Heart left ventricle (tissue), 16 donors: ENCODE measurements around the gene DHRS12. TPM values are rescaled to one million over a fixed set of nuclear protein-coding genes. Genes with fewer than 3 reads are reported as not detected.

Source experiments
- ATAC-seq, 4 donors: fragments of 200-7000 bp; cut with Tn5 transposase; one replicate each; pipeline ENCODE4 v1.9.1; 2020 to 2022; ENCODE audit warnings: moderate library complexity in 4 of 4, mild to moderate bottlenecking in 3 of 4, moderate number of reproducible peaks in 1 of 4
- DNase-seq, 5 donors: peaks; one replicate each; pipeline ENCODE4 v3.0.0-alpha.2; 2020
- H3K27ac ChIP-seq, 12 donors: fragments of 200-600 bp; sonication (generic) in 4 of 12; one replicate each; pipeline versions ENCODE4 v1.5.0 to v1.8.0; 2016 to 2022; ENCODE audit warnings: mild to moderate bottlenecking in 2 of 12
- H3K27me3 ChIP-seq, 9 donors: fragments of 200-600 bp; sonication (generic) in 2 of 9; one replicate each; pipeline versions ENCODE4 v1.5.1 to v1.8.0; 2016 to 2022; ENCODE audit warnings: mild to moderate bottlenecking in 3 of 9
- H3K36me3 ChIP-seq, 9 donors: fragments of 200-600 bp; sonication (generic) in 2 of 9; one replicate each; pipeline versions ENCODE4 v1.5.0 to v1.8.0; 2018 to 2022; ENCODE audit warnings: mild to moderate bottlenecking in 2 of 9
- H3K4me1 ChIP-seq, 12 donors: fragments of 200-600 bp; sonication (generic) in 4 of 12; one replicate each; pipeline versions ENCODE4 v1.5.0 to v1.8.0; 2016 to 2022; ENCODE audit warnings: mild to moderate bottlenecking in 3 of 12
- H3K4me3 ChIP-seq, 12 donors: fragments of 200-600 bp; sonication (generic) in 4 of 12; one replicate each; pipeline versions ENCODE4 v1.5.0 to v1.8.0; 2017 to 2022; ENCODE audit warnings: mild to moderate bottlenecking in 9 of 12, moderate library complexity in 4 of 12
- H3K9me3 ChIP-seq, 12 donors: fragments of 200-600 bp; sonication (generic) in 4 of 12; one replicate each; pipeline versions ENCODE4 v1.5.0 to v1.8.0; 2016 to 2022; ENCODE audit warnings: mild to moderate bottlenecking in 1 of 12
- POLR2A ChIP-seq, 2 donors: fragments of 450-650 bp; IDR thresholded peaks; one replicate each; pipeline ENCODE4 v1.6.1; 2017; ENCODE audit warnings: antibody characterized with exemption in 2 of 2, mild to moderate bottlenecking in 2 of 2, moderate library complexity in 2 of 2
- whole genome bisulfite sequencing, 4 donors: extraction: QIAGEN DNeasy Blood & Tissue Kit in 2 of 4; methylation state at CpG; one replicate each; pipeline versions ENCODE4 v1.1.5 to v1.1.7; 2013 to 2018; 5-methylcytosine and 5-hydroxymethylcytosine counted together
- intact Hi-C, 10 donors: fragments of 100-400 bp; cut with DNase I; formaldehyde crosslinking; loops; one replicate each; pipeline versions ENCODE4 v1.11.1 to v1.14.2; 2022
- polyA plus RNA-seq, 2 donors: library from polyadenylated mRNA; stranded (reverse); fragments of 200-250 nt; gene quantifications; one replicate each; pipeline ENCODE4 v1.2.3, GENCODE V29; 2013
- total RNA-seq, 9 donors: library from RNA; depleted of rRNA in 2 of 9; stranded (reverse); fragments of >200 nt in 2 of 9; fragmentation: NEBNext Ultra II Directional in 3 of 9; extraction: Animal tissue kit (Norgen Biotek cat#: 25700) in 3 of 9; gene quantifications; one replicate each; pipeline versions ENCODE4 v1.1.0 to v1.2.4, GENCODE V29; 2016 to 2023
- TF ChIP-seq, protein P1 (sequence below), 12 donors: fragments of 200-600 bp; sonication (generic) in 4 of 12; IDR thresholded peaks; one replicate each; pipeline versions ENCODE4 v1.5.0 to v1.8.0; 2018 to 2022; ENCODE audit warnings: antibody characterized with exemption in 12 of 12, mild to moderate bottlenecking in 5 of 12
- donor health status: ischemic (EF 13 %, LVEDD 7.1; RV severe dilation, severe dysfunction).
- donor health status: healthy with polysubstance abuse.
- donor health status: DM: no; HTN: yes; CAD: no.
- donor health status: DM: no; HTN: no; CAD: no.
- donor health status: ischemic (EF 25% LVEDD 6.9; RV normal size, moderate dysfunction).
- donor health status: ischemic (EF 25% LVEDD 5.7; RV mildly dilated, moderate dysfunction).
- donor health status: healthy.
- donor health status: DM: yes; HTN: yes; CAD: no.
- donor health status: ischemic (EF 35%, LVEDD 5.7; RV mildly dilated, moderate dysfunction).
- donor health status: nonischemic (EF 11% LVEDD 7.7; RV severe dilation, severe dysfunction).
- donor health status: DM: yes; HTN: yes; CAD: no.
- donor health status: PGD.
- donor health status: ischemic (EF 29% LVEDD 5.4; RV normal size, mild dysfunction).
- donor health status: nonischemic (EF 23%, LVEDD 6.1; RV moderate dilation, normal function).

The DHRS12 gene
- total and polyA plus RNA-seq, 11 donors: 3.9 to 13.9 (median 12.1) TPM

DNA sequence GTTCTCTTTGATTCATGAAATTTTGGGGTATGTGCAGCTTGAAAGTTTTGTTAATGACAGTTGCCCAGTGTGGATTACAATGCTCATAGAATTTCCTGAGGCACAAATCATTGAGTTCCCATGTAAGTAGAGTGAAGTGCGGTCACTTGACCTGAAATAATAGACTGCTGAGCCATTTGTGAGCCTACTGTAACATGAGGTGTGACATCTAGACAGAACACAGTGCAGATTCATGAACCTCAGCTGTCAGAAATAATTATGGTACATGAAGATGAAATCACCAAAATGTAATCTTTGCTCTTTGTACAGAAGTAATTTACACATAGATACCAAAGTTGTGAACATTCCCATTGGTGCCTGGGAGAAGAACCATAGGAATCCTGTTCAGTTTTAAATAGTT, 84.6 kb downstream of the DHRS12 start:
- ATAC-seq (no peak), DNase-seq (no peak)
- H3K9me3 ChIP-seq: no peaks in the 10 kb centered on the region
- 52 to 83% (median 73%) methylated on average over 1 of the region's 1 CpG for WGBS, 4 donors
- no peak overlapping the region for H3K27ac ChIP-seq
- intact Hi-C loops: no loop called here
- H3K27me3 ChIP-seq: no peaks in the 10 kb centered on the region
- no peak overlapping the region for H3K4me3 ChIP-seq
- H3K4me1 ChIP-seq: peaks cover 0 to 34% (median 5%) of the 10 kb centered on the region in 12 donors
- TF ChIP-seq, protein P1, sequence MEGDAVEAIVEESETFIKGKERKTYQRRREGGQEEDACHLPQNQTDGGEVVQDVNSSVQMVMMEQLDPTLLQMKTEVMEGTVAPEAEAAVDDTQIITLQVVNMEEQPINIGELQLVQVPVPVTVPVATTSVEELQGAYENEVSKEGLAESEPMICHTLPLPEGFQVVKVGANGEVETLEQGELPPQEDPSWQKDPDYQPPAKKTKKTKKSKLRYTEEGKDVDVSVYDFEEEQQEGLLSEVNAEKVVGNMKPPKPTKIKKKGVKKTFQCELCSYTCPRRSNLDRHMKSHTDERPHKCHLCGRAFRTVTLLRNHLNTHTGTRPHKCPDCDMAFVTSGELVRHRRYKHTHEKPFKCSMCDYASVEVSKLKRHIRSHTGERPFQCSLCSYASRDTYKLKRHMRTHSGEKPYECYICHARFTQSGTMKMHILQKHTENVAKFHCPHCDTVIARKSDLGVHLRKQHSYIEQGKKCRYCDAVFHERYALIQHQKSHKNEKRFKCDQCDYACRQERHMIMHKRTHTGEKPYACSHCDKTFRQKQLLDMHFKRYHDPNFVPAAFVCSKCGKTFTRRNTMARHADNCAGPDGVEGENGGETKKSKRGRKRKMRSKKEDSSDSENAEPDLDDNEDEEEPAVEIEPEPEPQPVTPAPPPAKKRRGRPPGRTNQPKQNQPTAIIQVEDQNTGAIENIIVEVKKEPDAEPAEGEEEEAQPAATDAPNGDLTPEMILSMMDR (IDR thresholded peaks at IDR 0.05): no peak
- no peak for TF ChIP-seq POLR2A (IDR thresholded peaks at IDR 0.05)
- peaks cover 0 to 11% (median 0%) of the 10 kb centered on the region in 9 donors for H3K36me3 ChIP-seq

Other genes with a start within 250 kb of the DHRS12 start
- 10 to 100 TPM in 1 of 9 donors, 1 to 10 TPM in 8; 3.9 to 12.6 (median 7.4) TPM for gene WDFY2, start 219.7 kb downstream of the DHRS12 start, total RNA-seq
- gene WDFY2, start 219.7 kb downstream of the DHRS12 start, polyA plus RNA-seq: 1 to 10 TPM; 2.0 to 4.9 TPM
- 1 to 10 TPM in 3 of 9 donors, under 1 TPM in 5, not detected in 1; 0.14 to 1.6 (median 0.45) TPM for gene TMEM272, start 41.0 kb upstream of the DHRS12 start, total RNA-seq
- gene TMEM272, start 41.0 kb upstream of the DHRS12 start, polyA plus RNA-seq: under 1 TPM; 0.21 to 0.34 TPM
- not detected for gene CCDC70, start 57.8 kb upstream of the DHRS12 start, total RNA-seq
- not detected for gene CCDC70, start 57.8 kb upstream of the DHRS12 start, polyA plus RNA-seq
- gene ATP7B, start 207.3 kb upstream of the DHRS12 start, total RNA-seq: 10 to 100 TPM in 1 of 9 donors, 1 to 10 TPM in 8; 3.3 to 11.4 (median 4.3) TPM
- gene ATP7B, start 207.3 kb upstream of the DHRS12 start, polyA plus RNA-seq: 1 to 10 TPM; 2.7 to 3.4 TPM
- gene ALG11, start 208.2 kb upstream of the DHRS12 start, total RNA-seq: 10 to 100 TPM; 11.6 to 32.9 (median 21.8) TPM
- 10 to 100 TPM in 1 of 2 donors, 1 to 10 TPM in 1; 4.0 to 11.3 TPM for gene ALG11, start 208.2 kb upstream of the DHRS12 start, polyA plus RNA-seq
- 10 to 100 TPM in 7 of 9 donors, 1 to 10 TPM in 2; 8.3 to 15.4 (median 11.9) TPM for gene UTP14C, start 220.5 kb upstream of the DHRS12 start, total RNA-seq
- 10 to 100 TPM in 1 of 2 donors, 1 to 10 TPM in 1; 3.1 to 12.3 TPM for gene UTP14C, start 220.5 kb upstream of the DHRS12 start, polyA plus RNA-seq